SU-DHL-6 (cell line): ENCODE data around the gene HMGCS1.

ENCODE experiments used
- CTCF ChIP-seq: fragments of 200-600 bp; sonication (generic); IDR thresholded peaks from one replicate; pipeline ENCODE4 v1.5.1; 2017; ENCODE audit warnings: antibody characterized with exemption, mild to moderate bottlenecking, low read length, moderate library complexity; ENCODE audit not compliant: insufficient read depth, poor library complexity, severe bottlenecking
- EZH2phosphoT487 ChIP-seq: fragments of 200-600 bp; sonication (generic), shearing (Covaris generic); conservative IDR thresholded peaks from 2 replicates; pipeline ENCODE4 v1.6.1; 2018; ENCODE audit warnings: mild to moderate bottlenecking, antibody characterized with exemption, low read length, moderate library complexity, mixed read lengths

- TF ChIP-seq CTCF (no peak), EZH2phosphoT487 (no peak)
Measured at GRCh38 chr5:43313854-43314457, 744 bp upstream of the HMGCS1 start.
